KG1 (cell line): ENCODE measurements around the gene FOXJ3.

Experiments used
- DNase-seq: peaks from one replicate; lab custom pipeline; 2025; lab: John Stamatoyannopoulos, UW

FOXJ3 gene

GRCh38 chr1:42167611-42168390, 167.2 kb downstream of the FOXJ3 start:
- no peak for DNase-seq

GRCh38 chr1:42165511-42166210, 169.4 kb downstream of the FOXJ3 start:
- no peak for DNase-seq

GRCh38 chr1:42164551-42165420, 170.2 kb downstream of the FOXJ3 start, which contains the start of gene GUCA2A:
GUCA2A (minus strand) TSS chr1:42164745; CDS start chr1:42164712, 33 bp downstream.
- DNase-seq, result no peak

- no peak for DNase-seq
Observed at GRCh38 chr1:42163536-42164503, 171.2 kb downstream of the FOXJ3 start.

GRCh38 chr1:42163114-42163513, 171.9 kb downstream of the FOXJ3 start:
- DNase-seq, result no peak

GRCh38 chr1:42162181-42162580, 172.9 kb downstream of the FOXJ3 start:
- no peak for DNase-seq

- no peak for DNase-seq
Observed at GRCh38 chr1:42158189-42158588, 176.8 kb downstream of the FOXJ3 start.

GRCh38 chr1:42157667-42158066, 177.4 kb downstream of the FOXJ3 start:
- DNase-seq, result peak; percentile 46

- no peak for DNase-seq
Observed at GRCh38 chr1:42155362-42155761, 179.7 kb downstream of the FOXJ3 start.

GRCh38 chr1:42154685-42155084, 180.3 kb downstream of the FOXJ3 start:
- DNase-seq, result no peak

GRCh38 chr1:42153624-42154023, 181.4 kb downstream of the FOXJ3 start:
- DNase-seq, result no peak

- no peak for DNase-seq
Observed at GRCh38 chr1:42152907-42153600, 182.0 kb downstream of the FOXJ3 start, which contains the start of gene GUCA2B. GUCA2B (plus strand) TSS chr1:42153410; CDS start chr1:42153451, 41 bp downstream.

GRCh38 chr1:42152119-42152518, 182.9 kb downstream of the FOXJ3 start:
- no peak for DNase-seq

- no peak for DNase-seq
Observed at GRCh38 chr1:42150651-42151050, 184.4 kb downstream of the FOXJ3 start.

GRCh38 chr1:42148166-42148565, 186.9 kb downstream of the FOXJ3 start:
- DNase-seq, result no peak

GRCh38 chr1:42146626-42147320, 188.3 kb downstream of the FOXJ3 start:
- DNase-seq, result no peak

GRCh38 chr1:42145764-42146625, 189.0 kb downstream of the FOXJ3 start:
- DNase-seq, result no peak

- no peak for DNase-seq
Observed at GRCh38 chr1:42145389-42145716, 189.7 kb downstream of the FOXJ3 start.
